Activated T-cell treated with anti-CD3 and anti-CD28 coated beads for 48 hours (primary cell): ENCODE results near the gene COA8.

ENCODE experiments used
- DNase-seq: peaks from one replicate; pipeline ENCODE4 v3.0.0-alpha.2; 2020; ENCODE audit warnings: low read depth

Gene COA8

GRCh38 chr14:103625356-103626095, 62.8 kb downstream of the COA8 start:
- DNase-seq: no peak

GRCh38 chr14:103626146-103626850, 63.5 kb downstream of the COA8 start:
- no peak for DNase-seq

GRCh38 chr14:103627073-103628025, 64.6 kb downstream of the COA8 start:
- no peak for DNase-seq

- no peak for DNase-seq
Observed at GRCh38 chr14:103628221-103628683, 65.5 kb downstream of the COA8 start.

- peak; percentile 83 for DNase-seq
Observed at GRCh38 chr14:103628684-103629502, 66.1 kb downstream of the COA8 start, which contains the start of gene KLC1. Gene KLC1 (plus strand): TSS chr14:103629211. CDS start chr14:103654565, 25,354 bp downstream.

- DNase-seq: peak; percentile 56
Observed at GRCh38 chr14:103629503-103630121, 66.9 kb downstream of the COA8 start.

GRCh38 chr14:103630364-103631108, 67.8 kb downstream of the COA8 start:
- DNase-seq: no peak

GRCh38 chr14:103633391-103633790, 70.6 kb downstream of the COA8 start:
- DNase-seq: no peak

GRCh38 chr14:103634156-103634555, 71.4 kb downstream of the COA8 start:
- no peak for DNase-seq

- no peak for DNase-seq
Observed at GRCh38 chr14:103638594-103638993, 75.8 kb downstream of the COA8 start.
